K562 (cell line): ENCODE data around the gene HSP90AA1.

Experiments used
- POLR2A ChIP-seq: fragments of 450-650 bp; conservative IDR thresholded peaks from 2 replicates; pipeline ENCODE4 v1.6.1; 2016
- POLR2AphosphoS5 ChIP-seq: IDR thresholded peaks from 2 replicates; pipeline ENCODE4 v1.6.1; 2011; ENCODE audit warnings: mild to moderate bottlenecking, low read depth, low read length, moderate library complexity; ENCODE audit not compliant: control insufficient read depth, insufficient read depth
- YY1 ChIP-seq, 3 experiments: IDR thresholded peaks; 2 replicates each; pipeline ENCODE4 v1.6.1; 2011; ENCODE audit warnings: low read length in 2 of 3, mild to moderate bottlenecking in 2 of 3, moderate library complexity in 2 of 3, borderline replicate concordance in 1 of 3, control low read depth in 1 of 3, low read depth in 1 of 3; ENCODE audit not compliant: insufficient read depth in 3 of 3, insufficient replicate concordance in 2 of 3, control insufficient read depth in 1 of 3, insufficient read length in 1 of 3; ENCODE audit errors: extremely low read depth in 1 of 3

DNA sequence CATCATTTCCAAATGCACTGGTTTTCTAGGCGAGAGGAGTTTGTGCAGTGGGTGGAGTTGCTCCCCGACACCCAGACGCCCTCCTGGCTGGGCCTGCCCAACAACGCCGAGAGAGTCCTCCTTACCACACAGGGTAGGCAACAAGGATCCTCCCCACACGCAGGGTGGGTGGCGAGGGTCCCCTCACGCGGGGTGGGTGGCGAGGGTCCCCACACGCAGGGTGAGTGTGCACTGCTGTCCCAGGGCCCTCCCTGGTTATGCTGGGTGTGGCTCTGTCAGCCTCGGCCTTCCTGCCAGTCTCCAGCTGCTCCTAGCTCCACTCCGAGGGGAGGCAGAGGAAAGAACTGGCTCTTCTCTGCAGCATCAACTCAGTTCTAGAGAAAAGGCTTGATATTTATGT lies 42.3 kb downstream of the HSP90AA1 start:
- TF ChIP-seq POLR2A (no peak), POLR2AphosphoS5 (no peak), YY1 (IDR thresholded peaks at IDR 0.05; ENCODE audit: borderline replicate concordance in 1 of 3, control insufficient read depth in 1 of 3, extremely low read depth in 1 of 3, insufficient read depth in 3 of 3, insufficient read length in 1 of 3, insufficient replicate concordance in 2 of 3, low read depth in 1 of 3, low read length in 2 of 3) (no peak)
